Peyer's patch (tissue), 4 donors: ENCODE results near the gene ZNF516. TPM values are rescaled to one million over a fixed set of nuclear protein-coding genes. Genes with fewer than 3 reads are reported as not detected.

Experiments used
- DNase-seq, 3 donors: peaks; one replicate each; pipeline ENCODE4 v3.0.0-alpha.2; 2017 to 2019
- H3K27ac ChIP-seq, 4 donors: fragments of 200-600 bp; sonication (generic); one replicate each; pipeline ENCODE4 v1.5.1; 2016 to 2019
- H3K27me3 ChIP-seq, 2 donors: fragments of 200-600 bp; sonication (generic); one replicate each; pipeline ENCODE4 v1.5.1; 2019
- H3K36me3 ChIP-seq, 3 donors: fragments of 200-600 bp; sonication (generic); one replicate each; pipeline ENCODE4 v1.5.1; 2016 to 2019
- H3K4me1 ChIP-seq, 4 donors: fragments of 200-600 bp; sonication (generic); one replicate each; pipeline ENCODE4 v1.5.1; 2016 to 2019
- H3K4me3 ChIP-seq, 4 donors: fragments of 200-600 bp; sonication (generic); 1 replicate in 3 of 4; 2 replicates in 1 of 4; pipeline ENCODE4 v1.5.1; 2016 to 2019; ENCODE audit warnings: mild to moderate bottlenecking in 1 of 4
- H3K9me3 ChIP-seq, 4 donors: fragments of 200-600 bp; sonication (generic); one replicate each; pipeline ENCODE4 v1.5.1; 2016 to 2019; ENCODE audit warnings: mild to moderate bottlenecking in 1 of 4
- POLR2A ChIP-seq, 2 donors: fragments of 450-650 bp; IDR thresholded peaks; one replicate each; pipeline ENCODE4 v1.5.1; 2017; ENCODE audit warnings: antibody characterized with exemption in 2 of 2, mild to moderate bottlenecking in 2 of 2, moderate library complexity in 2 of 2
- total RNA-seq, 4 donors: library from RNA; depleted of rRNA; stranded (reverse); fragments of >200 nt; gene quantifications; one replicate each; pipeline ENCODE4 v1.1.0, GENCODE V29; 2016
- TF ChIP-seq, protein P1 (sequence below), 6 experiments: fragments of 450-650 bp in 4 of 6; fragments of 200-600 bp in 2 of 6; sonication (generic) in 1 of 6; IDR thresholded peaks; one replicate each; pipeline ENCODE4 v1.5.1; 2017 to 2019; ENCODE audit warnings: antibody characterized with exemption in 6 of 6, mild to moderate bottlenecking in 3 of 6, moderate library complexity in 1 of 6

ZNF516 gene
- total RNA-seq, 4 donors from 2014 or later: 19.8 to 39.6 (median 25.7) TPM

DNA sequence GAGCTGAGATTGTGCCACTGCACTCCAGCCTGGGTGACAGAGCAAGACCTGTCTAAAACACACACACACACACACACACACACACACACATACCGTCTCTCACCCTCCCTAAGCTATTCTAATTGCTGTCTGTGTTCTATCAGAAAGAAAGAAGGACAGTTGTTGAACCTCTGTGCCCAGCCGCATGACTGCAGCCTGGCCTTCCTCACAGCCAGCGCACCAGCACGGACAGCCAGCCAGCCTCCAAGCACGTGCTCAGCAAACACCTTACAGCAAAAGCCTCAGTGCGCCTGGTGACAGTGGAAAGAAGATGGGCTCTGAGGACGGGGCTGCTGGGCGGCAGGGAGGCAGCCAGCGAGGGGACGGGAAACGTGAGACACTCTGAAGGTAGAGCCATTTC is 58.0 kb downstream of the ZNF516 start:
- H3K4me1 ChIP-seq: no peaks in the 10 kb centered on the region
- peaks cover 0 to 28% (median 0%) of the 10 kb centered on the region in 3 donors for H3K36me3 ChIP-seq
- DNase-seq: no peak
- no peak overlapping the region for H3K4me3 ChIP-seq
- no peaks in the 10 kb centered on the region for H3K27me3 ChIP-seq
- no peak for TF ChIP-seq POLR2A (IDR thresholded peaks at IDR 0.05)
- H3K27ac ChIP-seq: no peak overlapping the region
- no peaks in the 10 kb centered on the region for H3K9me3 ChIP-seq

DNA sequence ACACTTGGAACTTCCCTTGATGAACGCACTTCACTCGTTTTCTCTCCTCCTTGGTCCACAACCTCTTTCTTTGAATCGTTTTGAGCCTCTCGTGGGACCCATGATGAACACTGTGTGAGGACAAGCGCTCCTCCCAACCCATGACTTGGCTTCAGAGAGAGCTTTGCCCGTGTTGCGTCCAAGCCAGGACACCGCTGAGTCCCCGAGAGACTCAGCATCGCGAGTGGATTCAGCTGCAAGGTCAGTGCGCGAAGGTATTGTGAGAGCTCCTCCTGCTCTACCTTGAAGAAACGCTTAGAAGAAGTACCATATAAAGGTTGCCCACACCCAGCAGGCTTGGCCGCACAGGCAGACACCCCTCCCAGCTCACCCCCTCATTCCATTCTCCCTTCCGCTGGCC is 58.7 kb downstream of the ZNF516 start:
- H3K4me3 ChIP-seq: no peak overlapping the region
- H3K4me1 ChIP-seq: no peaks in the 10 kb centered on the region
- peaks cover 0 to 22% (median 0%) of the 10 kb centered on the region in 3 donors for H3K36me3 ChIP-seq
- TF ChIP-seq POLR2A (IDR thresholded peaks at IDR 0.05): no peak
- TF ChIP-seq, protein P1, sequence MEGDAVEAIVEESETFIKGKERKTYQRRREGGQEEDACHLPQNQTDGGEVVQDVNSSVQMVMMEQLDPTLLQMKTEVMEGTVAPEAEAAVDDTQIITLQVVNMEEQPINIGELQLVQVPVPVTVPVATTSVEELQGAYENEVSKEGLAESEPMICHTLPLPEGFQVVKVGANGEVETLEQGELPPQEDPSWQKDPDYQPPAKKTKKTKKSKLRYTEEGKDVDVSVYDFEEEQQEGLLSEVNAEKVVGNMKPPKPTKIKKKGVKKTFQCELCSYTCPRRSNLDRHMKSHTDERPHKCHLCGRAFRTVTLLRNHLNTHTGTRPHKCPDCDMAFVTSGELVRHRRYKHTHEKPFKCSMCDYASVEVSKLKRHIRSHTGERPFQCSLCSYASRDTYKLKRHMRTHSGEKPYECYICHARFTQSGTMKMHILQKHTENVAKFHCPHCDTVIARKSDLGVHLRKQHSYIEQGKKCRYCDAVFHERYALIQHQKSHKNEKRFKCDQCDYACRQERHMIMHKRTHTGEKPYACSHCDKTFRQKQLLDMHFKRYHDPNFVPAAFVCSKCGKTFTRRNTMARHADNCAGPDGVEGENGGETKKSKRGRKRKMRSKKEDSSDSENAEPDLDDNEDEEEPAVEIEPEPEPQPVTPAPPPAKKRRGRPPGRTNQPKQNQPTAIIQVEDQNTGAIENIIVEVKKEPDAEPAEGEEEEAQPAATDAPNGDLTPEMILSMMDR (IDR thresholded peaks at IDR 0.05): no peak
- no peaks in the 10 kb centered on the region for H3K9me3 ChIP-seq
- no peak overlapping the region for H3K27ac ChIP-seq
- no peaks in the 10 kb centered on the region for H3K27me3 ChIP-seq
- no peak for DNase-seq

DNA sequence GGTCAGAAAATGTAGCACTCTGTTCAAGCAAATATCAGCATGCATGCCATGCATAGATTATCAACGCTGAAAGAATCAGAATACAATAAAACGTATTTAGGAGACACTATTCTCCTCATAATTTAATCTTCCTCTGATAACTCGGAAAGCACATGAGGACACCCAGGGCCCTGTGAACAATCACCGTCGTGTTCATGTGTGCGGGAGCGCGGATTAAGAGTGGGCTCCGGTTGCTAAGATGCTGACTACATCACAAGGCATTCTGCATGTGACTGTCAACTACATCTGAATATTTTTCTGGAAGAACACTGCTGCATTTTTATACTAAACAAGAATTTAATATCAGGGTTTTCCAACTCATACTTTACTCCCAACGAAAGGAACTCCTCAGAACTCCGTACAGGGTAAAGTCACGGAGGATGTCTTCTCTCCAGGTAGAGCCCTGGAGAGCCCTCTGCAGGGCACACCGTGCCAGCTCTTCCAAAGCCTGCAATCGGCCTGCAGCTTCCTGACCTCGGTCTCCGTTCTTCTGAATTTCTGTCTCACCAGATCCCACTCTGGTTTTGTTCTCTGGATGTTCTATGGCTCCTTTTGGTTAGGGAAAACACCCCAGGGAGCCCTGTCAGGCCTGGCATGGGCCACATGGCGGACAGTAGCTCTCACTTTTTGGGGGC is 59.6 kb downstream of the ZNF516 start:
- H3K27me3 ChIP-seq: no peaks in the 10 kb centered on the region
- no peak for DNase-seq
- H3K4me3 ChIP-seq: no peak overlapping the region
- H3K36me3 ChIP-seq: peaks cover 0 to 15% (median 0%) of the 10 kb centered on the region in 3 donors
- H3K27ac ChIP-seq: no peak overlapping the region
- no peaks in the 10 kb centered on the region for H3K4me1 ChIP-seq
- no peaks in the 10 kb centered on the region for H3K9me3 ChIP-seq
- no peak for TF ChIP-seq POLR2A (IDR thresholded peaks at IDR 0.05)
- TF ChIP-seq, protein P1 (IDR thresholded peaks at IDR 0.05): no peak

DNA sequence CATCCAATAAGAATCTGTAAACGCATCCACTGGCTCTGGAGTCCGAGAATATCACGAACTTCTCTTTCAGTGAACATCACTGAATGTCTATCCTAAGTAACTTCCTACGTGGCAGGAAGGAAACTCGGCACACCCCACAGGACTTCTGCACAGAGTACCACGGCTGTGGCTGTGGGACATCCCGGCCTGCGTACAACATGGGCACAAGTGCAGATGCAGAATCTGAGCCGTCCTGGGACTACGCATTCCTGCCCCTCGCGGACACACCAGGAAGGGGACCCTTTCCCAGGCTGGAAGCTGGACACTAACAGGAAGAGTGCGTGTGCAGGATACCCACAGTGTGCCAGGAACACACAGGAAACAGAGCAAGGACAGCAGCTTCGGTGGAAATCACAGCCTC is 60.6 kb downstream of the ZNF516 start:
- H3K4me1 ChIP-seq: peaks cover 0 to under 1% (median 0%) of the 10 kb centered on the region in 4 donors
- no peak overlapping the region for H3K27ac ChIP-seq
- H3K27me3 ChIP-seq: no peaks in the 10 kb centered on the region
- H3K36me3 ChIP-seq: peaks cover 0 to 11% (median 0%) of the 10 kb centered on the region in 3 donors
- no peaks in the 10 kb centered on the region for H3K9me3 ChIP-seq
- TF ChIP-seq, protein P1 (IDR thresholded peaks at IDR 0.05): no peak
- TF ChIP-seq POLR2A (IDR thresholded peaks at IDR 0.05): no peak
- no peak for DNase-seq
- H3K4me3 ChIP-seq: no peak overlapping the region

DNA sequence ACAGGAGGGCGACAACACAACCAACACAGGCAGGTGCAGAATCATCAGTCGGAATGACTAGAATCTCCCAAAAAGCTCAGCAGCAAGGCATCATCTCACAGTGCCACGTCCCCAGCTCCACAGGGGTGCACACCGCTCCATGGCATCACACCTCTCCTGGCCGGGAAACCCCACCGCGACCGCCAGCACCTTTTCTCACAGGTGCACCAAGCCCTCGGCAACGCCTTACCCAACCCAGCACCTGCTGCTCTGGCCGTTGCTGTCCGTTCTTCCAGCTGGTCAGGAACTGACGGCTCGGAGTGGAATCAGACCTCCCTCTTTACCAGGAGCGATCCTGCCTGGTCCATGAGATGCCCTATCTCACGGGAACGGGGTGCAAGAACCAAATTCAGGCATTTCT is 61.3 kb downstream of the ZNF516 start:
- H3K4me1 ChIP-seq: peaks cover 0 to 7% (median 0%) of the 10 kb centered on the region in 4 donors

More for the DNA sequence above, 61.3 kb downstream of the ZNF516 start:
- no peak overlapping the region for H3K4me3 ChIP-seq
- no peaks in the 10 kb centered on the region for H3K27me3 ChIP-seq
- no peak overlapping the region for H3K27ac ChIP-seq
- no peaks in the 10 kb centered on the region for H3K9me3 ChIP-seq
- H3K36me3 ChIP-seq: peaks cover 0 to 11% (median 0%) of the 10 kb centered on the region in 3 donors
- no peak for DNase-seq
- no peak for TF ChIP-seq POLR2A (IDR thresholded peaks at IDR 0.05)
- TF ChIP-seq, protein P1 (IDR thresholded peaks at IDR 0.05): no peak
